GM19395 (cell line): ENCODE results near the gene OR9Q1.
"Not testable (repeated sequence)": the region's sequence is repeated elsewhere in the genome, so short reads cannot be mapped to it uniquely, and the experiment has no call there.

Experiments
- ATAC-seq: cut with Tn5 transposase; IDR thresholded peaks from one replicate; pipeline ENCODE4 v1.9.1; 2021; ENCODE audit warnings: mild to moderate bottlenecking, moderate library complexity; ENCODE audit not compliant: unreplicated experiment

Gene OR9Q1

DNA sequence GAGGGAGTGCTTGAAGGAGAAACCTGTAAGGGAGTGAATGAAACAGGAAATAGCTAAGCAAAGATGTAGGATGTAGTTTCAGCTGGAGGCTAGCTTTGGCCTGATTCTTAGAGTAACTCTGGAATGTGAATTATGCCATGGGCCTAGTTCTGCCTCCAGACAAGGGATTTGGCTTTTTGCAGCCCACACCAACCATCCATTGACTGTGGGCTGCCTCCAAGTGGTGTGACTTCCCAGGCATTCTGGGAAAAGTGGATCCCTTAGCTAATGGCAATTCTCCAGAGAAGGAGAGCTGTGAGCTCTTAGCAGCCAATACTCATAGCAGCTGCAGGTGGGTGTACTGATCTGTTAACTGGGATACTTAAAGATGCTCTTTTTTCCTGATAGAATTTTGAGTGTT is 103.7 kb downstream of the OR9Q1 start:
- no peak for ATAC-seq

DNA sequence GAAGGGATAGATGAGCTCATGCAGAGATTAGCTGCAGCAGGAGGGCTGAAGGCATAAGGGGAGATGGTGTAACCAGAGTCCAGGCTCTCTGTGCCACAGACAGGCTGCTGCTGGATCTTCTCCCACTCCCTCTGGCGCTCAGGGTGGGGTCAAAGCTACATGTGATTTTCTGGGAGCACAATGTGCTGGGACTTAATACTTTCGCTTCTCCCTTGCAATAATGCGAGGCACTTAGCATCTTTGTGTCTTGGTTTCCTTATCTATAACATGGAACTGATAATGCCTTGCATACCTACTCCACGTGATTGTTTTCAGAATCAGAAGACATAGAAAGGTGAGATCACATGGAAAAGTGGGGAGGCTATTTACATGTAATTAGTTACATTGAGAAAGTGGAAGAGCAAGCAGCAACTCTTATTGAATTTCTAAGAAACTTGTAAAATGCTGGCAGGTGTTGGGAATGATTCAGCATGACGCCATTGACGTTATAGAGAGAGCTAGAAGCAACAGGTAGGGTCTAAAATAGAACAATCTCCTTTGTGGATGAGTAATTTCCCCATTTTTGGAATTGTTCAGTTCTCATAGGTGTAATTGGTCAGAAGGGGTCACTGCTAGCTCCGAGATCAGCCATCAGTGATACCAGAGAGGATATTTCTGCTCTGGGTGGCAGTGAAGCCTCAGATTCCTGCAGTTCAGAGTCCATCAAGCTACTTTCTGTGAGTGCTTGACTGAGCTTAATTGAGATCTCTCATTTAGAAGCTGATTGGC is 109.8 kb downstream of the OR9Q1 start:
- ATAC-seq, result no peak

DNA sequence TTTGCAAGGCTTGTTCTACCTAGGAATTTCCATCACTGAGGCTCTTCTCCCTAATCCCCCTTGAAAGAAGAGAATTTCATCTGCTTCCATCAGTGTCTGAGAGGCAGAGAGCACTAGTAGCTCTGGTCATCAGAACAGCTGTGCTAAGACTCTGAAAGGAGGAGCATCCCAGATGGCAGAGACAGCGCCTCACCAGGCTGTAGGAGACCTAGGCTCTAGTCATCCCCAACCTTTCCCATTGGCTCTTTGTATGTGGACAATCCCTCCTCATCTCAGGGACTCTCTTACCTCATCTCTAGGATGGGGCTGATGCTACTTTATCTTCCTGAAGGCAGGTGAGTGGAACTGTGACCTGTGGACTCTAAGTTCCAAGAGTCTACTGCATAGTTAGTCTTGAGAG is 110.5 kb downstream of the OR9Q1 start:
- ATAC-seq, result no peak

DNA sequence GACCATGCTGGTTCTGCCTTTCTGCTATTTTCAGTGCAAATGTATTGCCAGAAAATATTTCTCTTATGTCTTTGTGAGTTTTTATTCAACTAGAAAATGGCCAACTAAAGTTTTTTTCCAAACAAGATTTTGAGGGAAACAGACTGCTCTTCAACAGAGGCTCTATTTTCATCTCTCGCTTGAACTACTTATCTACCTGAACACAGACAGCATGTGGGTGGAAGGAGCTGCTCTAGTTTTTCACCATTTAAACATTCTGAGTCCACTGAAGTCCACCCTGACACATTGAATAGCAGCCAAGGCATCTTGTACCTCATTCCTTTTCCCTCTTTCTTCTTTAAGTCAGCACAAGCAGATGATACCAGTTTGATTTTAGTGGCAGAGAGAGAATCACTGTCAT is 111.5 kb downstream of the OR9Q1 start:
- ATAC-seq, result no peak

DNA sequence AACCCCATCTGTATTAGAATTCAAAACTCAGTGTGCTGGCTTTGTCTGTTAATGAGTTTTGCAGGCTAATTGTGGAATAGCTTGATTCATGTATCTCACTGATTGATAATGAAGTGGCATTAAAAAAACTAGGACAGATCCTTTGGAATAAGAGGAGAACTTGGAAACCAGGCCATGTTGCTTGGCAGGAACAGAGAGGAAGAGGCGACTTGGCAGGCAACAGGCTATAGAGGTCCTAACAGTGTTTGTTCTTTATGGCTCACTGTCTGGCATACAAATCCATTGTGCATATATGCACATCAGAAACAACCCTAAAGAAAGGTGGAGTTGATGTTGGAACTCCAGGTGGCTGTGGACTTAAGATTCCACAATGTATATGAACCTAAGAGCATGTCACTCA is 119.1 kb downstream of the OR9Q1 start:
- ATAC-seq, result no peak

DNA sequence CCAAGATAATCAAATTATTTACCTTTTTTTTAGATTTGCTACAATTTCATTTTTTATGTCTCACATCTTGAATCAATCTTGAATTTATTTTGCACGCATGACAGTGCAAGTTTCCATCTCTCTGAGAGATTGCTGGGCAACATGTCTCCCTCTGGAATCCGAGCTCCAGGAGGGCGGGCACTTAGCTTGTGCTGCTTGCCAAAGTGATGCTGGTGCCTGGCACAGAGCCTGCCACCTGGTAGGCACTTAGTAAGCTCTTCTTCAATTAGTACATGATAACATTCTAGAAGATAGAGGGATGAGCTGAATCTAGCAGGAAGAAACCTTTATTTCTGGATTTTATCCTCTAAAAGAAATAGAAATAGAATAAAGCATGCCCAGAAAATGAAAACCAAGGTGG is 129.1 kb downstream of the OR9Q1 start:
- no peak for ATAC-seq

DNA sequence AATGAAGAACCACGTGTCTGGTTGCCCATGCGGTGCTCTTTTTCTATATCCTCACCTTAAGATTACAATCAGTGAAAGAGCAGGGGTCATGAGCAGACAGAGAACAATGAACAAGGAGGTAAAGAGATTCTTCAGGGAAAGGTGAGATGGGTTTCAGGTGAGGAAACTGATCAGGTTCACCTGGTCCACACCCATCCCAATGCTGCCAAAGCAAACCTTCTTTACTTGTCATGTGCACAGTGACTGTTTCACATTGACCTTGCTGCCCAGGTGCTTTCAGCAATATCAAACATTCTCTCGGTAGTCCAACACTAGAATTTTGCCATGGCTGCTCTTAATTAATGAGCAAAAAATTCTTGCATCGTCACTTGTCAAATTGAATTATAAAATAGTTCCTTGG is 140.7 kb downstream of the OR9Q1 start:
- ATAC-seq, result no peak

DNA sequence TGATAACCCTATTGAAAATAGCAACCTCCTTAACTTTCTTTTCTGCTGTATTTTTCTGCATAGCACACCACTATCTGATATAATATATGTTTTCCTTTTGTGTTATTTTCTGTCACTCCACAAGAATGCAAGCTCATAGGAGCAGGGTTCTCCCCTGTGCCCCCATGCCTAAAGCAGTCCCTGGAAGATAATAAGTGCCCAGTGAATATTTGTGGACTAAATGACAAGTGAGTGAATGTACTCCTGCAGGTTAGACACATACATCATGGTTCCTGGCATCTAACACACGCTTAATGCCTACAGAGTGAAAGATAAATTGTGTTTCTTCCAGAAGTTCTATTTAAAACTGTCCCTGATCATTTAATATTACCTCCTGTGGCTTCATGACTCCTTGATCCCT is 141.3 kb downstream of the OR9Q1 start:
- no peak for ATAC-seq

DNA sequence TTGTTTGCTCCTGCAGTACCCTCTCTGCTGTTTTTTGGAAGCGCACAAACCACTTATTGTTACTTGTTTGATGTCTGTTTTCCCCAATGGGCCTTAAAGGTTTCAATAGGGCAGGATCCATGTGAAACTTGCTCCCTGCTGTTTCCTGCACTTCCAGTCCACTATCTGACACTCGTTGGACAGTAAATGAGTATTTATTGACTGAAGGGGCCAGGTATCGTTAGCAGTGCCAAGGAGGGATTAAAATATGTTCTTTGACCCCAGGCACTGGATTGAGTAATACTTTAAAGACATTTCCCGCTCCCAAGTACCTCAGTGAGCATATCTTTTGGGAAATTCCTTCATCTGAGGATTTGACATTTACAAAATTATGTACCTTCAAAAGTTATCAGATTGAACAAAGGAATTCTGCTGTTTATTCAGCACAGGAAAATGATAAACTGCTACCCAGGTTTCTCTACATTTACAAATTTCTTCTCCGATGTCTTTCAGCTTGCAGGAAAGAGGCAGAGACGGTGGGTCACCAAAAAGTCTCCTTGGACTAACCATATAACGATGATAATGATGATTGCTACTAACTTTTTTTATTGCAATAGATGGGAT is 141.9 kb downstream of the OR9Q1 start:
- ATAC-seq, result no peak

DNA sequence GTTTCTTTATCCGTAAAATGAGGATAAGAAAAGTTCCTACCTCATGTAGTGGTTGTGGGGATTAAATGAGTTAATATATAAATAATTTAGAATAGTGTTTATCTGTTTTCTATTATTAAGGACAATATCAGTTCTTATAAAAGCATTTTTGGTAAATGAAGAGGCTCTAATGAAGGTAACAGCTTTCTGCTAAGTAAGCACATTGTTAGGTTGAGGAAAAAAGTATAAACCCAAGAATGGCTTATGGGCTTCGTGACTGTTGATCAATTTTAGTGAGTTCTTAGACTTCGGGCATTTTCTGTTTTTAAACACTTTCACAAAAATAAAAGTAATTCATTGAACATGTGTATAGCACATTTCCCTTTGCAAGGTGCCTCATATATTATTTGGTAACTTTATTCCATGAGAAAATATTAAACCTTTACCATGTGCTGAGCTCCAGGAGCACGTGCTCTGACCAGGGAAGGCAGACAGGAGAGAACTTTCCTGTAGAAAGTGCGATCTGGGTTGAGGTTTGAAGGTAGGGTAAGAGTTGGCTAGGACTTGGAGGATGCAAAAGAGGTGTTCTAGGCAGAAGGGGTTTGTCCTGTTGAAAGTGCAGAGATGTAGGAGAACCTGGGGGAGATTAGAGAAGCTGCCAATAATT is 153.9 kb downstream of the OR9Q1 start:
- ATAC-seq, result no peak

DNA sequence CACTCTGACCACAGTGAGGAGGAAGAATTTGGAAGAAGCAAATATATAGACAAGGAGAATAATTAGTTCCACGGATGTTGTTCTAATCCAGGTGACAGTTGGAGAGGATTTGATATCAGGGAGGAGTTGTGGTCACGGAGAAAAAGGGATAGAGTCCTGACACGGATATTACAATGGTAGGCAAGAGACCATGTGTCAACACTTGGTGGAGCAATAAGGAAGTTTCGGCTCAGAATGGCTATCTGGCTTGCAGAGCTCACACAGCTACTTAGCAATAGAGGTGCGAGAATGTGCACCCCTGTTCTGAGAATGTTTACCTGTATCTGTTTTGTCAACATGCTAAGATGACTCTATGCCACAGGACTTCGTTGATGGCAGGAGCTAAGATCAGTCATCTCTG is 154.8 kb downstream of the OR9Q1 start:
- no peak for ATAC-seq

DNA sequence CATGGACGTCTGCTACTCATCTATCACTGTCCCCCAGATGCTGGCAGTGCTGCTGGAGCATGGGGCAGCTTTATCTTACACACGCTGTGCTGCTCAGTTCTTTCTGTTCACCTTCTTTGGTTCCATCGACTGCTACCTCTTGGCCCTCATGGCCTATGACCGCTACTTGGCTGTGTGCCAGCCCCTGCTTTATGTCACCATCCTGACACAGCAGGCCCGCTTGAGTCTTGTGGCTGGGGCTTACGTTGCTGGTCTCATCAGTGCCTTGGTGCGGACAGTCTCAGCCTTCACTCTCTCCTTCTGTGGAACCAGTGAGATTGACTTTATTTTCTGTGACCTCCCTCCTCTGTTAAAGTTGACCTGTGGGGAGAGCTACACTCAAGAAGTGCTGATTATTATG is 156.0 kb downstream of the OR9Q1 start:
- no peak for ATAC-seq

DNA sequence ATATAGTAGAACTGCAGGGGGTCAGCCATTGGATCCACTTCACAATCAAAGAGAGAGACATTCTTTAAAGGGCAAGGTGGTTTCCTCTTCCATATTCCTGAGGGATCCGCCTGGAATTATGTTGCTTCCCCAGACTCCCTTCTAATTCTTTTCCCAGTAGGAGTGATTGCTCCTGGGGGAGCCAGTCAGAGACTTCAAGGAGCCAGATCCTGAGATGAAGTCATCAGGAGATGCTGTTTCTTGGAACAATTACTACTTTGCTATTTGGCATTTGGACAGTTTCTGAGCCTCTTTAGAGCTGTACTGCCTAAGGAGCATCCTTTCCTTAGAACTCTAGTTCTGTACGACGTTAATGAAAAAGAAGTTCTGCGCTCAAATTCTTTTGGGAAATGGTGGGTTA is 163.3 kb downstream of the OR9Q1 start:
- no peak for ATAC-seq

DNA sequence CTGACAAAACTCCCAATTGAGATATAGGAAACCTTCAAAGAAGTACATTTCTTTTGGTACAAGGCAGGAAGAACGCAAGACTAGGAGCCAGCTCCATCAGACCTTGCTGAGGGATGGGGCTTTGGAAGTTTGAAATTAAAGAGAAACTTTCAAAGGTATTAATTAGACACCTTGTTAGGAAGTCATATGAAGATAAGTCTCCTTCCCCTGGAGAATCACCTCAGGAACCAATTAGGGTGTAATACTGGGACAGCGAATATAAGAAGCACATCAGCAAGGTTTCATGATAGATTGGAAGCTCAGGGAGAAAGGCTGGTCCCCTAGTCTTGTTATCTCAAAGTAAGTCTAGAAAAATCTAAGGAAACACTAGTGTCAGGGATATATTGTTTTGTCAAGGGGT is 165.1 kb downstream of the OR9Q1 start, which contains the start of gene OR9Q2:
TSS of gene OR9Q2 (plus strand) at position 301 of the 400 bp plus-strand sequence. CDS start 1,421 bp downstream, outside the sequence.
- ATAC-seq, result no peak

DNA sequence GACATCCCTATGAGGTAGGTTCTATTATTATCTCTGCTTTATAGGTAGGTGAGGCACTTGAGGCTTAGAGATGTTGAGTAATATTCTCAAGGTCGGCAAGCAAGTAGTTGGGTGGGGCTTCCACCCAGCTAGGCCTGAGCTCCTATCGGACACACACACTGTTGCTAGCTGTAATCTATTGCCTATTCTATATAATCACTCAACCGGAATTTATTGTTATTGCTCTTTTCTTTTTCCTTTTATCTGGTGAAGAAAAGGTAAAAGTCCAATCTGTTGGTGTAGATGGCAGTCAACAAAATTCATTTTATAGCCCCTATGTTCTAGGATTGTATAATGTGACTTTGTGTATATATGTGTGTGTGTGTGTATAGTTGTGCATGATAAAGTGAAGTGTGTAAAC is 168.5 kb downstream of the OR9Q1 start:
- ATAC-seq, result no peak

DNA sequence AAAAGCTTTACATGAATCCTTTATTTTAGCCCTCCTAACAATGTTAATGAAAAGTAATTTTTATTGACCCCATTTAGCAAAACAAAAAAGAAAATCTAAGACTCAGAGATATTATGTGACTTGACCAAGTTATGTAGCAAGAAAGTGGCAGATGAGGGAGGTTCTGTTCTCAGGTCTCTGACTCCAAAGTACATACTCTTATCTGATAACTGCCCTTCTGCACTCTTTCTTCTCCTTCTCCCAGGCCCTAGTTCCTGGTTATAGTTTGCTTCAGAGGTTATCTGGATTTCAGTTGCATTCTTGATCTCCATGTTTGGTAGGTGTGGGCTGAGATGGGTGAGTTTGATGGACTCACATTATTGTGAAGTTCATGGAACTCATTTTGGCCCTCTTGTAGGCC is 169.7 kb downstream of the OR9Q1 start:
- no peak for ATAC-seq

DNA sequence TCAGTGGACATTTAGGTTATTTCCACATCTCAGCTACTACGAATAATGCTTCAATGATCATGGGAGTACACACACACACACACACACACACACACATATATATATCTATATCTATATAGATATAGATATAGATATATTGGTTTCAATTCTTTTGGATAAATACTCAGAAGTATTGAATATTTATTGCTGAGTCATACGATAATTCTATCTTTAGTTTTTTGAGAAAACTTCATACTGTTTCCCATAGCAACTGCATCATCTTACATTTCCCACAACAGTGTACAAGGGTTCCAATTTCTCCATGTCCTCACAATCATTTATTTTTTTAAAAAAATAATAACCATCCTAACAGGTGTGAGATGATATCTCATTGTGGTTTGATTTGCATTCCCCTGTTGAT is 172.3 kb downstream of the OR9Q1 start:
- no peak for ATAC-seq

DNA sequence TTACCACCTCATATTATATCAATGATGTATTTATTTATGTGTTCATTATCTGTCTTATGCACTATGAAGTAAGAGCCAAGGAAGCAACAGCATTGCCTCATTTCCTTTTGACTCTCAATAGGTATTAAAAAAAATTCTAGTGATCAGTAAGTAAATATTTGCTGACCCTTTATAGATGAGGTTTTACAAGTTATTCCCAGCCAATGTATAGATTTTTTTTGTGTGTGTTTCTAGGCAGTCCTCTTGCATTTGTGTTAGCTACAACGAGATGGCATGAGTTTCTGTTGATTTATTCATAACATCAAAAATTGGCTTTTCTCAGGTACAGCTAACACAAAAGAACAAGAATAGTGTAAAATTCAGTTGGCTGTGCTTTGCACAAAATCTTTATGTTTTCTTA is 175.6 kb downstream of the OR9Q1 start:
- ATAC-seq, result no peak

DNA sequence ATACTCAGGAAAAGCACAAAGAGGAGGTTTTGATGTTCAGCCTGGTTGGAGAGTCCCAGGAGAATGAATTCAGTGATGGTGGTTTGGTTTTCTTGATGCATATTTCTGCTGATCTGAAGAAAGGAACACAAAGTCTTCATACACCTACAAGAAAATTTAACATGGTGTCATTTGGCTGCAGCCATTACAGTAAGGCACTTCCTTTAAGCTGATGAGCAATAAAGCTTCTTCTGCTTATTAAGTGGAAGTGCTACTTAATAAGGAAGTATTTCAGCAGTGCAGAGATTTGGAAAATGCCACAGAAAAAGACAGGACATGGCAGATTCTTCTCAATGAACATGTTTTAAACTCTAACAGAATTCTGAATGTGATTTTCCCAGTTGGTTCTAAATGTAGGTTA is 180.4 kb downstream of the OR9Q1 start, which contains the start of gene OR1S2:
TSS of gene OR1S2 (minus strand) at position 101 of the 400 bp plus-strand sequence. CDS start at position 101, 0 bp downstream.
- no peak for ATAC-seq

DNA sequence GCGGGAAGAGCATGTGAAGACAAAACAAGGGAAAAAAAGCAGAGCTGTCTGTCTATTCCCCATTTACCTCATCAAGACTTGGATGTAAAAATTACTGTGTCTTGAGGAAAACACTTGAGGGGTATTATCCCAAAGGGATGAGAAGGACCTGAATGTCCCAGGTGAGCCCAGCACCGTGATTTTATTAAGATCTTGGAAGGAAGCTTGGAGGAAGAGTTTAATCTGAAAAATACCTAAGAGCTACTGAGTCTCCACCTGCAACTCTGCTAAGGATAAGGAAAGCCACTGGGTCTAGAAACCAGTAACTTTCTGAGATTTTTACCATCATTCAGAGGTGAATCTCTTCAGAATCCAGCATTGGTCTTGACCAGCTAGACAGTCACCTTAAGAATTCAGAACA is 188.7 kb downstream of the OR9Q1 start, which contains the start of gene OR1S1:
TSS of gene OR1S1 (plus strand) at position 301 of the 400 bp plus-strand sequence.
- not testable (repeated sequence) for ATAC-seq

DNA sequence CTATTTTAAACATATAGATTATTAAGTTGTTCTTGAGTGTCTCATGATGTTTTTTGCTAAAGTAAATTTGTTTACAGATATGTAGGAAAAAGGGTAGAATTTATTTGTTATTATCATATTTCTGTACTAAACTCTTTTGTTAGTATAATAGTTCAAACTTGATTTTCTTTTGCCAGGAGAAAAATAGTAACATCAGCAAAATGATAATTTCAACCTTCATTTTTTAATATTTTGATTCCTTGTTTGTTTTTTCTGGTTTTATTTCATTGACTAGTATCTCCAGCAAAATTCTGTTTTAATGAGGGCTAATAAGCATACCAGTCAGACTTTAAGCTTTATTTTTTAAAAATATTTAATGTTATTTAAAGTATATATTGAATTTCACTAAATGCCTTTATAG is 192.8 kb downstream of the OR9Q1 start:
- ATAC-seq, result no peak

DNA sequence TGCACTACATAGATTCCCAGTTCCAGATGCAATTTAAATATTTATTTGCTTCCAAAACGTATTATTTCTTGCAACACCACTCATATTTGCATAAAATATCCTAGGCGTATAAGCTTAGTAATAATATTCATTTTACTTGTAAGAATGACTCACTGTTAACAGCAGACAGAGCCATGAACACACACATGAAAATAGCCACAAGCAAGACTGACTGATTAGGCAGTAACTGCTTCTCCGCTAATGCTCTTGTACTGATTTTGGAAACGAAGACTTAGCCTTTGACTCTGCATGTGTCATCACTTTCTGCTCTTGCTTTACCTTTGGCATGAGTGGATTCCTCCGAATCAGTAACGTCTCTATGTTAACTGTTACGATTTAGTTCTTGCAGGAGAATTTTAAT is 199.0 kb downstream of the OR9Q1 start:
- no peak for ATAC-seq
